ENCODE measurements around the gene CTDP1.

- TF ChIP-seq GLIS3 (CRISPR knock-in tag; IDR thresholded peaks at IDR 0.05) (no peak), RARB (CRISPR knock-in tag; IDR thresholded peaks at IDR 0.05) (no peak), CREB5 (CRISPR knock-in tag; IDR thresholded peaks at IDR 0.05; ENCODE audit: low read depth) (no peak), ZC3H10 (CRISPR knock-in tag; IDR thresholded peaks at IDR 0.05) (no peak), BACH2 (CRISPR knock-in tag; IDR thresholded peaks at IDR 0.05; ENCODE audit: borderline replicate concordance) (no peak), TSHZ2 (CRISPR knock-in tag; IDR thresholded peaks at IDR 0.05) (no peak), OSR1 (CRISPR knock-in tag; IDR thresholded peaks at IDR 0.05) (no peak), ZNF70 (CRISPR knock-in tag; IDR thresholded peaks at IDR 0.05) (no peak), ZNF565 (CRISPR knock-in tag; conservative IDR thresholded peaks at IDR 0.05; ENCODE audit: low read depth) (no peak), CSDC2 (CRISPR knock-in tag; IDR thresholded peaks at IDR 0.05) (no peak)
- TF ChIP-seq, protein P1, sequence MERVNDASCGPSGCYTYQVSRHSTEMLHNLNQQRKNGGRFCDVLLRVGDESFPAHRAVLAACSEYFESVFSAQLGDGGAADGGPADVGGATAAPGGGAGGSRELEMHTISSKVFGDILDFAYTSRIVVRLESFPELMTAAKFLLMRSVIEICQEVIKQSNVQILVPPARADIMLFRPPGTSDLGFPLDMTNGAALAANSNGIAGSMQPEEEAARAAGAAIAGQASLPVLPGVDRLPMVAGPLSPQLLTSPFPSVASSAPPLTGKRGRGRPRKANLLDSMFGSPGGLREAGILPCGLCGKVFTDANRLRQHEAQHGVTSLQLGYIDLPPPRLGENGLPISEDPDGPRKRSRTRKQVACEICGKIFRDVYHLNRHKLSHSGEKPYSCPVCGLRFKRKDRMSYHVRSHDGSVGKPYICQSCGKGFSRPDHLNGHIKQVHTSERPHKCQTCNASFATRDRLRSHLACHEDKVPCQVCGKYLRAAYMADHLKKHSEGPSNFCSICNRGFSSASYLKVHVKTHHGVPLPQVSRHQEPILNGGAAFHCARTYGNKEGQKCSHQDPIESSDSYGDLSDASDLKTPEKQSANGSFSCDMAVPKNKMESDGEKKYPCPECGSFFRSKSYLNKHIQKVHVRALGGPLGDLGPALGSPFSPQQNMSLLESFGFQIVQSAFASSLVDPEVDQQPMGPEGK (CRISPR knock-in tag; IDR thresholded peaks at IDR 0.05; ENCODE audit: borderline replicate concordance) = no peak
- TF ChIP-seq, protein P2, sequence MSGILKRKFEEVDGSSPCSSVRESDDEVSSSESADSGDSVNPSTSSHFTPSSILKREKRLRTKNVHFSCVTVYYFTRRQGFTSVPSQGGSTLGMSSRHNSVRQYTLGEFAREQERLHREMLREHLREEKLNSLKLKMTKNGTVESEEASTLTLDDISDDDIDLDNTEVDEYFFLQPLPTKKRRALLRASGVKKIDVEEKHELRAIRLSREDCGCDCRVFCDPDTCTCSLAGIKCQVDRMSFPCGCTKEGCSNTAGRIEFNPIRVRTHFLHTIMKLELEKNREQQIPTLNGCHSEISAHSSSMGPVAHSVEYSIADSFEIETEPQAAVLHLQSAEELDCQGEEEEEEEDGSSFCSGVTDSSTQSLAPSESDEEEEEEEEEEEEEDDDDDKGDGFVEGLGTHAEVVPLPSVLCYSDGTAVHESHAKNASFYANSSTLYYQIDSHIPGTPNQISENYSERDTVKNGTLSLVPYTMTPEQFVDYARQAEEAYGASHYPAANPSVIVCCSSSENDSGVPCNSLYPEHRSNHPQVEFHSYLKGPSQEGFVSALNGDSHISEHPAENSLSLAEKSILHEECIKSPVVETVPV (CRISPR knock-in tag; IDR thresholded peaks at IDR 0.05) = no peak
These were observed 122.0 kb downstream of the CTDP1 start for GRCh38 chr18:79801641-79802040.
